GM19023 (cell line): ENCODE results near the gene NUTM2B.
"Not testable (repeated sequence)": the region's sequence is repeated elsewhere in the genome, so short reads cannot be mapped to it uniquely, and the experiment has no call there.

Source experiments
- ATAC-seq: cut with Tn5 transposase; IDR thresholded peaks from one replicate; pipeline ENCODE4 v1.9.1; 2021; ENCODE audit warnings: mild to moderate bottlenecking, moderate library complexity; ENCODE audit not compliant: unreplicated experiment

Gene NUTM2B

DNA sequence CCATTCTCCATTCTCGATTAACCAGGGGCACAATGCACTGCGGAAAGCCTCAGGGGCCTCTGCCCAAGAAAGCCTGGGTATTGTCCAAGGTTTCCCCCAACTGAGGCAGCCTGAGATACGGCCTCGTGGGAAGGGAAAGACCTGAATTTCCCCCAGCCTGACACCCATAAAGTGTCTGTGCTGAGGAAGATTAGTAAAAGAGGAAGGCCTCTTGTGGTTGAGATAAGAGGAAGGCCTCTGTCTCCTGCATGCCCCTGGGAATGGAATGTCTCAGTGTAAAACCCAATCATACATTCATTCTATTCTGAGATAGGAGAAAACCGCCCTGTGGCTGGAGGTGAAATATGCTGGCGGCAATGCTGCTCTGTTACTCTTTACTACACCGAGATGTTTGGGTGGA, 41.8 kb downstream of the NUTM2B start:
- ATAC-seq: not testable (repeated sequence)

DNA sequence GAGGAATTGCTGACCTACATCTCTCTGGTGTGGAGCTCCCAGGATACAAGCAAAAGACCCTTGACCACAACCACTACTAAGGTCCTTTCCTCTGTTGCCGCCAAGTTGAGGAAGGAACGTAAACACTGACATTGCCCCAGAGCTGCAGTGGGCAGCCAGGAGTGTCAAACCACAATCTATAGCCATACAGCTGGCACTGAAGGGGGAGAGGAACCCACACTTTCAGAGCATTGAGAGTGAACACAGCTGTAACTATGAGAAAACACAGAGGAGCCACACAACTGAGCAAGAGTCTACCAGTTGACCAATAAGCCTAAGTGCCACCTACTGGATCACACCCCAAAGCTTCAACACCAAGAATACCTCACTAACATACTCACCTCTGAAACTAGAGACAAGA, 45.5 kb downstream of the NUTM2B start:
- not testable (repeated sequence) for ATAC-seq

DNA sequence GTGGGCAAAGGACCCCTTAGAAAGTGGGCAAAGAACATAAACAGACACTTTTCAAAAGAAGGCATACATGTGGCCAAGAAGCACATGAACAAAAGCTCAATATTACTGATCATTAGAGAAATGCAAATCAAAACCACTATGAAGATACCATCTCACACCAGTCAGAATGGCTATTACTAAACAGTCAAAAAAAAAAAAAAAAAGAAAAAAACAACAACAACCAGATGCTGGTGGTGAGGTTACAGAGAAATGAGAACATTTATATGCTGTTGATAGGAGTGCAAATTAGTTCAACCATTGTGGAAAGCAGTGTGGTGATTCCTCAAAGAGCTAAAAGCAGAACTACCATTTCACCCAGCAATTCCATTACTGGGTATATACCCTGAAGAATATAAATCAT, 50.6 kb downstream of the NUTM2B start:
- peak; percentile 63 for ATAC-seq

DNA sequence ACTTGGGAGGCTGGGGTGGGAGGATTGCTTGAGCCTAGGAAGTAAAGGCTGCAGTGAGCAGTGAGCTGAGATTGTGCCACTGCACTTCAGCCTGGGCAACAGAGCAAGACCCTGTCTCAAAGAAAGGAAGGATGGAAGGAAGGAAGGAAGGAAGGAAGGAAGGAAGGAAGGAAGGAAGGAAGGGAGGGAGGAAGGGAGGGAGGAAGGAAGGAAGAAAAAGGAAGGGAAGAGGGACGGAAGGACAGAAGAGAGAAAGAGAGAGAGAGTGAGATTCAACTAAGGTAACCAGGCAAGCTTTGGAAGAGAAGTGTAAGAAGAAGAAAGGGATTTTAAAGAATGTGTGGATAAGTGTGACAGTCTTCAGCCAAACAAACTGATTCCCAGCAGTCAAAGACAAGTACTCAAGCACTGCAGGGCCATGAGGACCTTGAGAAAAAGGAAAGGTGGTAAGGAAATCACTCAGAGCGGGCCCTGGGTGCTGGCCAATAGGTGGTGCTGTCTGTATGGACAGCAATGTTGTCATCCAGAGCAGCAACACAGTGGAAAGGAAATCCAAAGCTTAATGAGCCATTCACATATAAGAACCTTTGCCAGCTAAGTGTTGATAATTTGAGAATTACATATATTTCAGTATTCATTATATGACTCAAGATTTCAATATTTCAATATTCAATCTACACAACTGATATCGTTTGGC, 55.4 kb downstream of the NUTM2B start:
- not testable (repeated sequence) for ATAC-seq
